GM21786 (cell line): ENCODE measurements around the gene ZFP90.
"Not testable (repeated sequence)": the region's sequence is repeated elsewhere in the genome, so short reads cannot be mapped to it uniquely, and the experiment has no call there.

Source experiments
- ATAC-seq: cut with Tn5 transposase; IDR thresholded peaks from one replicate; pipeline ENCODE4 v1.9.1; 2021; ENCODE audit not compliant: unreplicated experiment

Gene ZFP90

DNA sequence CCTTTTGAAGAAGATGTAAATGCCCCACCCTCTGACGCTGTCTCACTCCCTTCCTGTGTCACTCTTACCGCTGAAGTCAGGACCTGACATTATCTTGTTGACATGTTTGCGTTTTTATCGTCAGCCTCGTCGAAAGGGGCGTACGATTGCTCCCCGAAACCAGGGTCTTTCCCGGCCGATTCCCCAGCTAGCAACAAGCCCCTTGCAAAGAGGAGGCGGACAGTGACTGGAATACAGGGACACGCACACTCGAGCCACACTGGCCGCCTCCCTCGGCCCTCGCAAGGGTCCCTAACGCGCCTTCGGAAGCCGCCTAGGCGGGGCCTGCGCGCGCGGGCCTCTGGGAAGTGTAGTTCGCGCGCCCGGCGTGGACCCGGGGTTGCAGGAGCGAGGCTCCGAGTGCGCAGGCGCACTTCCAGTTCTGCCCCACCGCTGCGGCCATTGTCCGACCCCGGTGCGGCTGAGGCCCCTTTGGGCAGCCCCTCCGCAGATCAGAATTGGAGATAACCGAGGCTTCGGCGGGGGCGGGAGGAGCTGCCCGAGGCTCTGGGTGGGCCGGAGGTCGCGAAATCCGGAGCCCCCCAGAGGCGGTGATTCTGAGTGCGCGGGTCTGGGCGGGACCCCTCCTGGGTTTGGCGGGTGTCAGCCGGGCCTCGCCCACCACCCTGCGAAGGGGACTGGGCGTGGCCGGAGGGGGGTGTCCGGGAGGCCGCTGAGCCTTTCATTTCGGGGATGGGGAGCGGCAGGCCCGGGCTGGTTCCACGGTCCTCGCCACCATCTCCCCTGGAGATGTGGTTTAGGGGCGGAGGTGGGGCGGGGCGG, at the start of gene ZFP90:
Gene ZFP90 (plus strand): TSS at position 412 of the 822 bp plus-strand sequence. CDS start 502 bp downstream, outside the sequence.
- ATAC-seq = peak; percentile 83

DNA sequence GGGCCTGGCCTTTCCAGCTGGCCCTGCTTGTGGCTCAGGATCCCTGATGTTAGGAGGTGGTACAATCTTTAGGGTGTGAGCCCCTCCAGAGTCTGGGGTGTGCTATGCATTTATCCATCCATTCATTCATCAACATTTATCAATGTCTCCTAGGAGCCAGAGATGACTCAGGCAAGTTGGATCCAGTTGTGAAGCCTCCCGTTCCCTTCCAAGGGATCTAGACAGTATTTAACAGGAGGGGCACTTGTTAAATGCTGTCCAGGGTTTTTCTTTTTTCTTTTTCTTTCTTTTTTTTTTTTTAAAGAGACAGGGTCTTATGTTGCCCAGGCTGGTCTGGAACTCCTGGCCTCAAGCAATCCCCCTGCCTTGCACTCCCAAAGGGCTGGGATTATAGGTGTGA, 48.7 kb upstream of the ZFP90 start:
- ATAC-seq = no peak

DNA sequence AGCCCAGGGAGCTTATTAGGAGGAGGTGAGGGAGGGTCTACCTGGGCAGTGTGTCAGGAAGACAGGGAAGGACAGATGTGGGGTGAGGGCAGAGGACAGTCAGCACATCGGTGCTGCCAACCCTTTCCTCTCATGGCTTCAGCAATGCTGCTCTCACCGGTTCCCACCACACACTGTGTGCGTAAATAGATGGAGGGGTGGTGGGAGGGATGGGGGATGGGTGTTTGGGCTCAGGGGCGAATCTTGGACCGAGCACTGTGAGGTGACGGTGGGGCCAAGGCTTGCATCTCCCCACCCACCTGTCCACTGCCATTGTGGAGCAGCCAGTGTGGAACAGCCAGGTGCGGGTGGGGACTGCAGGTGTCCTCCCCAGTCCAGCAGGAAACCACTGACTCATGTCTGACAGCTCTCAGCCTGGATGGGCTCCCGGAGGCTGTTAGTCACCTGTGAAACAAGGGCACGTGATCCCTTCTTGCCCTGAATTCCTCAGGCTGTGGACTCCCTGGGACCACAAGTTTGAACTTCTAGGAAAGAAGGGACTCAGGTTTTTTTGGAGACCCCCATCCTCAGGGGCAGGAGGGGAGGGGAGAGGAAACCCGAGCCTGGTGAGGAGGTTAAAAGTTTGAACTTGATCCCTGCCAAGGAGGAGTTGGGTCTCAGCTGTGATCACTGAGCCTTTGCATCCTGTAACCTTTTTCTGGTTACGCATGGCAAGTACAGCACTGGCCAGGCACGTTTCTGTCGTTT, 48.1 kb upstream of the ZFP90 start:
- peak; percentile 57 for ATAC-seq

DNA sequence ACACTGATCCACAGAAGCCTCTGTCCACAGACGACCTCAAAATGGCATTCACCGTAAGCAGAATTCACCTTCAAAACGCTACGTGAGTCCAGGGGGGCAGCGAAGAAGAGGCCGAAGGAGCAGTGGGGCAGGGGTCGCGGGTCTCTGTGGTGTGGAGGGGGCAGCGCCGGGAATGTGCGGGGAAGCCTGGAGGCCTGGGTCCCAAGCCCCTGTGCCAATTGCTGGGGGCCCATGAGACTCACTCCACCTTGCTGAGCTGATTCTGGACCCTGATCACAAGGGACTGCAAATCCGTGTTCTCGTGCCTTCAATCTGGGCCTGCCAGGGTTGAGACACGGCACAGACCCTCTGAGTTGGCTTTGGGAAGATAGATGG, 47.5 kb upstream of the ZFP90 start:
- no peak for ATAC-seq

DNA sequence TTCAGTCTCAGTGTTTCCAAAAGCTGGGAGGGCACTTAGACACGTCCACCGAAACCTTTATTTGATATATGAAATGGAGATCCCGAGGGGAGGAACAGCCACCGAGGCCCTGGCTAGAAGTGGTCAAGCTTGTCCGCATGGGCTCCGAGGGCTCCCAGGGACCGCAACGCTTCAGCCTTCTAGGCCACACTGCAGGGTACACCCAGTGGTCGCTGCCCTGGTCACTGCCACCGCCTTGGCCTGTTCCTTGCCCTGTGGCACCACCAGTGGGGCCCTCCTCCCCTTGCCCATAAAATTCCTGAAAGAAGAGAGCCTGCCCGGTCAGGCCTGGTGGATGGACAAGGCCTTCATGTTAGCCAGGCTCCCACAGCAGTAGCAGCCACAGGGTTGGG, 46.9 kb upstream of the ZFP90 start:
- no peak for ATAC-seq

DNA sequence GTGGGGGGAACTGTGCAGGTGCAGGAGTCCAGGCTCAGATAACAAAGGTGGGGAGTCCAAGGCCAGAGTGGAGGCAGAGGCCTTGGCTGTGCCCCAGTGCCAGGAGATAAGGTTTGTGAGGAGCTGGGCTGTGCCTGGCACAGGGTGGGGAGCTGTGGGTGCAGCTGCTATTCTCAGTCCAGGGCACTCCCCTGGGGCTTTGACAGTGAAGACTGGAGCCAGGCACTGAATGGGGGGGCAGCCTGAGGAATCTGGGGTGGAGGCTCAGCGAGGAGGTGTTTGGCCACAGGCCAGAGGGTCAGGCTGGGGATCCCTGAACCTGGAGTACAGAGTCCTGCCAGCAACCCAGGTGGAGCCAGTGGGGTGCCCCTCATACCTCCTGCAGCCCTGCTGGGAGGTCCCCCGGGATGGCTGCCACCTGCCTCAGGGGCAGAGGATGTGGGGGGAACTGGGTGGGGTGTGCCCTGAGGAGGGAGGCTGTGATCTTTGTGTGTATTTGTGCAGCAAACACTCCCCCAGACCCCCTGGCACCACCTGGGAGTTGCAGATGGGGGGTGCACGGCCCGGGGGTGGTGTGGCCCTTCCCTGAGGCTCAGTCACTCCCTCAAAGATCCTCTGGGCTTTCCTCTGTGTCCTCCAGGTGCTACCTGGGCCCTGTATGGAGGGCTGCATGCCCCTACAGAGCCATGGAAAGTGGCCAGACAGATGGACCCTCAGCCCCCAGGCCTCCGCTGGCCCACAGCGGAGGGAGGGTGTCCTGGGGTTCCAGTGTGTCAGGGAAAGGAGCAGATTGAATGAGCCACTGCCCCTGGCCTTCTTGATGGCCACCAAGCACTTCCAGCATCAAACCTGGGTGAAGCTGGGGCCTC, 46.3 kb upstream of the ZFP90 start:
- ATAC-seq = no peak

DNA sequence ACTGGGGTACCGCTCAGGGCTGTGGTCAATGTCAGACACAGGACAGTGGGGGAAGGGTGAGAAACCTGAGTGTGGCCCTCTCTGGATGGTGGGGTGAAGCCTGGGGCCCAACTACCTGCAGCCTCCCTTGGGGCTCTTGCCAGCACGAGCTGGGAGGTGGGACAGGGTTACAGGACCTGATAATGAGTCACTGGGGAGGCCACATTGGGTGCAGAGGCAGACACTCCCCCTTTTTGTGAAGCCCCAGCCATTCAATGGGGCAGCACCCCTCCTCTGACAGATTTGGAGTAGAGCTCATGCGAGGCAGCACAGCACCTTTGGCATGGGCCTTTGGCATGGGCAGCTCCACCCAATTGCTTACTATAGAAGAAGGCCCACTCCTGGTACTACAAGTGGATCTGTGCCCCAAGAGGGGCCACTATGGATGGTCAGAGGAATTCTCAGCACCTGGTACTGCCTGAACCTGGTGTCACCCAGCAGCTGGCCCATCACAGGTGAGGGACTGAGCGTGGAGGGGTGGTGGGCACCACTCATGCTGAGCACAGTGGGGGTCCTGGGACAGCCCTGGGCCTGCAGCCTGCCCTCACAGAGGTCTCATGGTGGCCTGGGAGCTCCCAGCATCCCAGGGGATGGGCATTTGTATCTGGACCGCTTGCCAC, 45.5 kb upstream of the ZFP90 start:
- ATAC-seq = no peak

DNA sequence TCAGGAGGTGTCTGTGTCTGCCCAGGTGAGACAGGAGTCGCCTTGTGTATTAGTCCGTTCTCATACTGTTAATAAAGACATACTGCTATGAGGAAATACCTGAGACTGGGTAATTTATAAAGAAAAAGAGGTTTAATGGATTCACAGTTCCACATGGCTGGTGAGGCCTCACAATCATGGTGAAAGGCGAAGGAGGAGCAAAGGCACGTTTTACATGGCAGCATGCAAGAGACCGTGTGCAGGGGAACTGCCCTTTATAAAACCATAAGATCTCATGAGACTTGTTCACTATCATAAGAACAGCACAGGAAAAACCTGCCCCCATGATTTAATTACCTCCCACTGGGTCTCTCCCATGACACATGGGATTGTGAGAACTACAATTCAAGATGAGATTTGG, 44.8 kb upstream of the ZFP90 start:
- not testable (repeated sequence) for ATAC-seq

DNA sequence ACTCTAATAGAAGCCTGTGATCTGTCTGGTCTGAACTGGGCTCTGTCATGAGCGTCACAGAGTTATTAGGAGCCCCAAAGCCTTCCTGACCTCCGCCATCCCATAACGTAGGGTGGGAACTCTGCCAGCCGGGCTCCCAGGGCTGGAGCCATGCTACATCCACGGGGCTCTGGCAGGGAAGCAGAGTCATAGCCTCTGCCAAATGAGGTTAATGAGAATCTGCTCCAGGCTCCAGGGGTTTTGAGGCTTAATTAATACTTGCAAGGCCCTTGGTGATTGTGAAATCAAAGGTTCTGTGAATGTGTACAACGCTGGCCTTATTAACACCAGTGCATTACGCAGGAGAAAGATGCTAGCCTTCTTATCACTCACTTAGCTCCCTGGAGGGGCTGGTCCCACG, 42.4 kb upstream of the ZFP90 start:
- ATAC-seq = no peak

DNA sequence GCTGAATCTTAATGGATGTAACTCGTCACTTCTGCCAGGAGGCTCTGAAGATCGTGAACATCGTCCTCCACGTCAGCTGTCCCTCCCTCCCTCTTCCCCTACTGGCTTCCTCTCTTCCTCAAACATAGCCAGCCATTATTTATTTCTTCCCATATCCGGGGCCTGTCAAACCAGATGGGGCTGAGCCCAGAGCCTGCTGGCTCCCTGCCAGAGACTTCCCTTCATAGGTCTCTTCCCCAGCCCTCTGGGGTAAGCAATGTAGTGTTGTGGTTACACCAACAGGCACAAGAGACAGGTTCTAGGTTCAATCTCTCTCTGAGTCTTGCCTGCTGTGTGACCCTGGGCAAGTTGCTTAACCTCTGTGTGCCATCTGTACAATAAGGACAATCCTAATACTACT, 40.1 kb upstream of the ZFP90 start:
- ATAC-seq = no peak

DNA sequence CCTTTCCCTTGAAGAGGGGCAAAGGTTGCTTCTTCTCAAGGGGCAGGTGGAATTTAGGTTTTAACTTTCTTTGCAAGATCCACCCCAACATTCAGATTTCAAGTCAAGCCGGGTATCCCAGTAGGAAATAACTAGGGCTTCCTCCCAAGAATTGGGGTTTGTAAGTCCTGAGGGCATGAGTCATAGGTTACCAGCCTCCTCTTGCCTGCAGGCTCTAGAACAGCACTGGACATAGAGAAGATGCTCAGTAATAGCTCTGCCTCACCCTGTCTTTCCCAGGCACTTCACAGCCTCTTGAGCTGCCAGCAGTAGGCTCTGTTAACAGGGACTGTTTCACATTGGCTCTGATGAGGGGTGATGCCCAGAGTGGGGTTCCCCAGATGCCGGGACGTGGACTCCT, 35.8 kb upstream of the ZFP90 start:
- no peak for ATAC-seq

DNA sequence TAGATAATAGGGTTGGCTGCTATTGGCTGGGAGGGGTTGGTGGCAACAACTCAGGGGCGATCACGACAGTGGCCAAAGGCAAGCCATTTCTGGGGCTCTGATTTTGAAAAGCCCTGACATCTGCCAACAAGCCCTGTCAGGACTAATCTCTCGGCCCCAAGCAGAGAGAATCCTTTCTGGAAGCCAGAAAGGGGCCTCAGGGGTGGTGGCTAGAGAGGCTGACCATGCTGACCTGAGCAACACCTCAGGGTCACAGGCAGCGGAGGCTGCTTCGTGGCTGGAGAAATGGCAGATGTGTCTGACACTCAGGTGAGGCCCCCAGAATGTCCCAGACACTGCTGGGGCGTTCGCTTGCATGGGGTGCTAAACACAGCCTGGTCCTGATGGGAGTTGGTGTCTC, 35.0 kb upstream of the ZFP90 start:
- no peak for ATAC-seq

DNA sequence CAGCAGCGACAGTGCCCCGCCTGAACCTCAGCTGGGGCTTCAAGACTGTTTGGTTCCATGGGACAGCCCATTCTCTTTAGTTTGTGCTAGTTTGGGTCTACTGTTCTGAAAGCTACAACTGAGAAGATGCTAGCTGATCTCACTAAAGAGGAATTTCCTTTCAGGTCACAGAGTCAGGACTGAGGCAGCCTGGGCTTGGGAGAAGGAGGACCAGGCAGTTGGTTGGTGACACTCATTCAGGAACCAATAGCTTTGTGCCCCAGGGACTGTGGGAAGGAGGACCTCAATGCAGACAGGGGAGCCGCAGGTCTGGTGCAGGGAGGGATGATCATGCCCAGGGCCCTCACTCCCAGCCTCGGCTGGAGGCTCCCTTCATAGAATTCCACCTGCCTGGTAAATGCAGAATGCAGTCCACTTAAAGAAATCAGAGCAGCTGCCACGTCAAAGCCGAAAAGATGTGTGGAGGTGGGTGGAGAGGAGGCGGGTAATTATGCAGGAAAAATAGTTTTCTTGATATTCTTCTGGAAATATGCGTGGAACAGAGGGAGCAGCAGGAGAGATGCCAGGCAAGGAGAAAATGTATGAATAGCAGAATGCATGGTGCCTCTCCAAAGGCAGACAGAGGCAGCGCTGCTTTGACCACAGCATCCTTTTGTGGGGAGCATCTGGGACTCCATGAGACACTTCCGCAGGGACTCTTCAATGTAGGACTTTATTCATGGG, 32.6 kb upstream of the ZFP90 start:
- no peak for ATAC-seq

DNA sequence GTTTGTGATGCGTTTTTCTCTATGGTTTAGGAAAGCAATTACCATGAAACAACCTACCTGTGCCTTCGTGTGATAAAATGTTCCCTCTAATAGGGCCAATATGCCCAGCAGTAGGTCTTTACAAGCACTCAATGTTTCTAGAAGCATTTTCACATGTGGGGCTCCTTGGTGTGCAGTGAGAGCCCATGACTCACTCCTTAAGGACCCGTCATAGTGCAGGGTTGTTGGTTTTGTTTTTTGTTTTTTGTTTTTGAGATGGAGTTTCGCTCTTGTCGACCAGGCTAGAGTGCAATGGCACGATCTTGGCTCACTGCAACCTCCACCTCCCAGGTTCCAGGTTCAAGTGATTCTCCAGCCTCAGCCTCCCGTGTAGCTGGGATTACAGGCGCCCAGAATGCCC, 31.1 kb upstream of the ZFP90 start:
- ATAC-seq = no peak

DNA sequence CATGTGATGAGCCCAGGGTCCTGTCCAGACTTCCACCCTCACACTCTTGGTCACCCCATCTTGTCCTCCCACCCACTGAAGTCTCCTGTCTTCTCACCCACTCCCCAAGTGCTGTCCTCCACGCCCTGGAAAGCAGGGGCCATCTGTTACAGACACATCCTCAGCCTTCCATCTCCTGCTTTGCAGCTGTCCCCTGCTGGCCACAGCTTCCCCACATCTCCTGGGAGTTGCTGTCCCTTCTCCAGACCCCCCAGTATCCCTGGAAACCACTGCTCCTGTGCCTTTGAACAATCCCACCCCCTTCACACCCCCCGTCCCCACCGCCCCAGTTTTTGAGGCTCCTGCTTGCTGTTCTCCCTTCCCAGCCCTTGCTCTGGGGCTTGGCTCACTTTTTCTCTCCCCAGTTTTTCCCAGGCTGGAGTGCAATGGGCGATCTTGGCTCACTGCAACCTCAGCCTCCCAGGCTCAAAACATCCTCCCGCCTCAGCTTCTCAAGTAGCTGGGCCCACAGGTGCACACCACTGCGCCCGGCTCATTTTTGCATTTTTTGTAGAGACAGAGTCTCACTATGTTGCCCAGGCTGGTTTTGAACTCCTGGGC, 30.4 kb upstream of the ZFP90 start:
- ATAC-seq = no peak

DNA sequence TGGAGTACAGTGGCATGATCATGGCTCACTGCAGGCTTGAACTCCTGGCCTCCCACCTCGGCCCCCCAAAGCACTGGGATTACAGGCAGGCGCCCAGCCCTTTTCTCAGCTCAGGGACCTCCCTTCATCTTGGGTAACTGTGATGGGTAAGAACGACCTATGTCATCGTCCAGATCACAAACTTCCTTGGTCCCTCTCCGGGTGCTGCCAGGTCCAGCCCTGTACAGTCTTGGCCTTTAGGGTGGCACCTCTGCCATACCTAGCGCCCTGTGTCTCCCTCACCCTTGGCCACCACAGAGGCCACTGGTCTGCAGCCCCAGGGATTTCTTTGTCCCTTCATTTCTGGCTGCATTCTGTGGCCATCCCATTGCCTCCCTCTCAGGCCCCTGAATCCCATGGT, 29.7 kb upstream of the ZFP90 start:
- no peak for ATAC-seq

DNA sequence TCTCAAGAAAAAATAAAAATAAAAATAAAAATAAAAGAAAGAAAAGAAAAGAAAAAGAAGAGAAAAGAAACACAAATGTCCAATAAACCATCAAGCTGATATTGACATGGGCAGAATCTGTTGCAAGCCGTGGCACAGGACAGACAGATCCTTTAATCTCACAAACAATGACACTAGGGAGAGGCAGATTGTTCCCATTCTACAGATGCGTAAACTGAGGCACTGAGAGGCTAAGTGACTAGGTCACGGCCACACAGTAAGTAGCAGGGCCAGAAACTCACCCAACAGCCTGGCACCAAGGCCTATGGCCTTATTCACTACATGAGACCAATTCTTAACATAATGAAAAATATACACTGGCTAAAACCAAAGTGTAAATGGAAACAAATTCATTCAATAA, 28.3 kb upstream of the ZFP90 start:
- no peak for ATAC-seq

DNA sequence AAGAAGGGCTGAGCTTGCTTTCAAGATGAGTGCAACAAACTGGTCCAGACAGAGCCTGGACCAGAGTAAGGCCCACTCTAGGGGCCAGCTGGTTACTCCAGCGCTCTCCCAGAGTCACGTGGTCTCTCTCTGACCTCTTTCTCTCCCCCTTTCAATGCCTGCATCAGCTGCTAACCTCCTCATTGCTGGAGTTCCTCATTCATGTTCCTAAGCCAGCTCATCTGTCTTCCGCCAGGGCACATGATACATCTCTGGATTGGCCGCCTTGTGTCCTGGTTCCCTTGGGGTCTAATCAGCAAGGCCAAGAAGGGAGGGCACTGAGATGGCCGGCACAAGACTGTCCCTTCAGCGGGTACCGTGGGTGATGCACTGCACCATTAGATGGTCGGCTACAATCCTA, 26.9 kb upstream of the ZFP90 start:
- no peak for ATAC-seq

DNA sequence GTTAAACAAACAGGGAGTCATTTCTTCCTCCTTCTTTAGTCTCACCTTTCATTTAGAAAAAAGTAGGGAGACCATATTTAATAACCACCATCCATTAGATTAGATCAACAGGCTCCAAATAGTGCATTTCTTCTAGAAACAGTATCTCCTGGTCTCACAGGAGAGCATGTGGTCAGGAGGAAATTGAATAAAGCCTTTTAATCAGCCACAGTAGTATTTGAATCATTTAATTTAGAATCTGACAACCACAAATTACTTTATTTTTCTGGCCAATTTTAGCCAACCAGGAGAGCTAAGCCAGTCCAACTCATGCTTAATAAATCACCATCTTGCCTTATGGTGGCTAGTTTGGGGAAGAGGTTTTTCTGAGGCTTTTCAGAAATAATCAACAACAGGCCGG, 26.3 kb upstream of the ZFP90 start:
- no peak for ATAC-seq

DNA sequence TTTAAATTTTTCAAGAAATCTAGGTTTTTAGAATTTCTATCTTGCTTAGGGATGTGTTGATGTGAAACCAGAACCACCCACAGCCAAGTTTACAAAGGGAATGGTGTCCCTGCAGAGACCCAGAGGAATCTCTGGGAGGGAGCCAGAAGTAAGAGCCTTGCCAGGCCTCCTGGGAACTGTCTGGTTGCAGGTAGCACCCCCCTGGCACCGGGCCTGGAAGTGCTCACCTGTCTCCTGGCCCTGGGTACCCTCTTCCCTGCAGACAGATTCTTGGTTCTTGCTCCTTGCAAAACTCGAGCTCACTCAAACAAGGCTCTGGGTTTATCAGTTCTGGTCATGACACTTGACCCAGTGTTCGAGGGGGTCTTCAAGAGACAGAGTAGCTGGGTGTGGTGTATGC, 24.6 kb upstream of the ZFP90 start:
- no peak for ATAC-seq
